Measurements from ENCODE around the gene AVPR1B. TPM values are rescaled to one million over a fixed set of nuclear protein-coding genes. Genes with fewer than 3 reads are reported as not detected.

AVPR1B gene
- total RNA-seq, 1 donor from 2014 or later = 0.87 TPM

DNA sequence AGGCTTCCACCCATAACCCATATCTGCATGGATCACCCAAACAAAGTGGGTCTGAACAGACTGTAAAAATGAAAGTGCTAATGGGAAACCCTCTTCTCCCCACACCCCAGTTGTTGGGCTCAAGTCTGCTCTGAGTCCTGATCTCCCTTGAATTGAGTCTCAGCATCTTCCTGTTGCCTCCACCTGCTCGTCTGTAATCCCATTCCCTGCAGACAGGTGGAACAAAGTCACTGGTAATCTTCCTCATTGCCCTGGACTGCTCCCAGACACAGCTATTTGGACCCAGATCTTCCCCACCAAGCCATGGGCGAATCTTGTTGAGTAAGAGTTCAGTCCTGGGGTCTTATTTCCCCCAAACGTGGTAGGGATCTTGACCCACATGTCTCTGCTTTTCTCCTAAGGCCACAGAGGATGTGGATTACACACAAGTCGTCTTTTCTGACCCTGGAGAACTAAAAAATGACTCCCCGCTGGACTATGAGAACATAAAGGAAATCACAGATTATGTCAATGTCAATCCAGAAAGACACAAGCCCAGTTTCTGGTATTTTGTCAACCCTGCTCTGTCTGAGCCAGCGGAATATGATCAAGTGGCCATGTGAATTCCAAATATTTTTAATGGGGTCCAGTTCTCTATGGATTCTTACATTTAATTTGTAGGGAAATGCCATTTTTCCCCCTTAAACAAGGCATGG, 15.7 kb downstream of the AVPR1B start:
- Mint-ChIP-seq H3K4me1 (ENCODE audit: unreplicated experiment) (peaks cover 21% of the 10 kb centered on the region), H3K27ac (no peak overlapping the region), H3K27me3 (peaks cover 18% of the 10 kb centered on the region), H3K4me3 (no peak overlapping the region), H3K9me3 (no peaks in the 10 kb centered on the region), H3K36me3 (no peaks in the 10 kb centered on the region)
- TF ChIP-seq, protein P1, sequence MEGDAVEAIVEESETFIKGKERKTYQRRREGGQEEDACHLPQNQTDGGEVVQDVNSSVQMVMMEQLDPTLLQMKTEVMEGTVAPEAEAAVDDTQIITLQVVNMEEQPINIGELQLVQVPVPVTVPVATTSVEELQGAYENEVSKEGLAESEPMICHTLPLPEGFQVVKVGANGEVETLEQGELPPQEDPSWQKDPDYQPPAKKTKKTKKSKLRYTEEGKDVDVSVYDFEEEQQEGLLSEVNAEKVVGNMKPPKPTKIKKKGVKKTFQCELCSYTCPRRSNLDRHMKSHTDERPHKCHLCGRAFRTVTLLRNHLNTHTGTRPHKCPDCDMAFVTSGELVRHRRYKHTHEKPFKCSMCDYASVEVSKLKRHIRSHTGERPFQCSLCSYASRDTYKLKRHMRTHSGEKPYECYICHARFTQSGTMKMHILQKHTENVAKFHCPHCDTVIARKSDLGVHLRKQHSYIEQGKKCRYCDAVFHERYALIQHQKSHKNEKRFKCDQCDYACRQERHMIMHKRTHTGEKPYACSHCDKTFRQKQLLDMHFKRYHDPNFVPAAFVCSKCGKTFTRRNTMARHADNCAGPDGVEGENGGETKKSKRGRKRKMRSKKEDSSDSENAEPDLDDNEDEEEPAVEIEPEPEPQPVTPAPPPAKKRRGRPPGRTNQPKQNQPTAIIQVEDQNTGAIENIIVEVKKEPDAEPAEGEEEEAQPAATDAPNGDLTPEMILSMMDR (conservative IDR thresholded peaks at IDR 0.05) = no peak
- DNase-seq (ENCODE audit: extremely low spot score, unreplicated experiment) = no peak

- peaks cover 17% of the 10 kb centered on the region for H3K4me1 Mint-ChIP-seq (ENCODE audit: unreplicated experiment)
- H3K36me3 Mint-ChIP-seq = no peaks in the 10 kb centered on the region
- no peaks in the 10 kb centered on the region for H3K9me3 Mint-ChIP-seq
- H3K4me3 Mint-ChIP-seq = no peak overlapping the region
- no peak overlapping the region for H3K27ac Mint-ChIP-seq
- H3K27me3 Mint-ChIP-seq = peaks cover 16% of the 10 kb centered on the region
- no peak for DNase-seq (ENCODE audit: extremely low spot score, unreplicated experiment)
- TF ChIP-seq, protein P1 (conservative IDR thresholded peaks at IDR 0.05) = no peak
These were observed 16.9 kb downstream of the AVPR1B start for GRCh38 chr1:206100226-206100815.

DNA sequence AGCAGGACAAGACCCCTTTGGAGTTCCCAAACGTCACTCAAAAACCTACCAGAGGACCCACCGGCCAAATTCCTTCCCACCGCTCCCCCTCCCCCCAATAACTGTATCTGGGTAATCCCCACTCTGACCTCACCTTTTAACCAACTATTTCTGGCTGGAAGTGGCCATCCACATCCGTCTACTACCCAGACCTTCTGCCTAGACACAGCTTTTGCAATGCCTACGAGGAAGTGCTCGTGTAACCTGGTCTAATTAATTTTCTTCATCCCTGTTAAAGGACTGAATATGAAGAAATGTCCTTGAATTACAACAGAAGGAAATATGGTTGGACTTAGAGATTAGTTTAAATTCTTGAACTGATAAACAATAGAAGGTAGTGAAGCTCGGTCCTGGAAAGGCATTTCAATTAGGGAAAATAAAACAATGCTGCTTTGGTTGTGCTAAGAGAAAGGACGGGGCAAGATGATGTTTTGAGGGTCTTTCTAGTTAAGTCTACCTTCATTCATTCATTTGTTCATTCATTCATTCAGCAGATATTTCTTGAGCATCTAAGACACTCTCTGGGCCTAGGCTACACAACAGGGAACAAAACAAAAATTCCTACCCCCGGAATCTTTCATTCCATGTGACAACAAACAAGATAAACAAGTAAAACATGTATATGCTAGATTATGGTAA, 18.8 kb downstream of the AVPR1B start:
- no peak overlapping the region for H3K27ac Mint-ChIP-seq
- H3K4me1 Mint-ChIP-seq (ENCODE audit: unreplicated experiment) = peaks cover 32% of the 10 kb centered on the region
- H3K36me3 Mint-ChIP-seq = no peaks in the 10 kb centered on the region
- H3K9me3 Mint-ChIP-seq = no peaks in the 10 kb centered on the region
- H3K27me3 Mint-ChIP-seq = peaks cover 16% of the 10 kb centered on the region
- TF ChIP-seq, protein P1 (conservative IDR thresholded peaks at IDR 0.05) = no peak
- no peak overlapping the region for H3K4me3 Mint-ChIP-seq
- no peak for DNase-seq (ENCODE audit: extremely low spot score, unreplicated experiment)

GRCh38 chr1:206097381-206097780, 19.8 kb downstream of the AVPR1B start:
- peaks cover 16% of the 10 kb centered on the region for H3K27me3 Mint-ChIP-seq
- H3K4me1 Mint-ChIP-seq (ENCODE audit: unreplicated experiment) = peaks cover 32% of the 10 kb centered on the region

GRCh38 chr1:206094024-206094423, 23.2 kb downstream of the AVPR1B start:
- no peak for DNase-seq (ENCODE audit: extremely low spot score, unreplicated experiment)
- Mint-ChIP-seq H3K9me3 (no peaks in the 10 kb centered on the region), H3K27me3 (peaks cover 15% of the 10 kb centered on the region), H3K27ac (no peak overlapping the region), H3K4me3 (no peak overlapping the region), H3K4me1 (ENCODE audit: unreplicated experiment) (peaks cover 24% of the 10 kb centered on the region), H3K36me3 (no peaks in the 10 kb centered on the region)
- TF ChIP-seq, protein P1 (conservative IDR thresholded peaks at IDR 0.05) = no peak

More at GRCh38 chr1:206097381-206097780, 19.8 kb downstream of the AVPR1B start:
- no peaks in the 10 kb centered on the region for H3K36me3 Mint-ChIP-seq
- no peak overlapping the region for H3K27ac Mint-ChIP-seq
- DNase-seq (ENCODE audit: extremely low spot score, unreplicated experiment) = no peak
- H3K9me3 Mint-ChIP-seq = no peaks in the 10 kb centered on the region
- TF ChIP-seq, protein P1 (conservative IDR thresholded peaks at IDR 0.05) = no peak
- no peak overlapping the region for H3K4me3 Mint-ChIP-seq

All from type B pancreatic cell (in vitro differentiated cells).